ENCODE measurements around the gene KCNMB1.
"Not testable (repeated sequence)": the region's sequence is repeated elsewhere in the genome, so short reads cannot be mapped to it uniquely, and the experiment has no call there.

KCNMB1 gene

GRCh38 chr5:170413897-170414296 is 24.7 kb upstream of the KCNMB1 start:
- no peak for DNase-seq

DNA sequence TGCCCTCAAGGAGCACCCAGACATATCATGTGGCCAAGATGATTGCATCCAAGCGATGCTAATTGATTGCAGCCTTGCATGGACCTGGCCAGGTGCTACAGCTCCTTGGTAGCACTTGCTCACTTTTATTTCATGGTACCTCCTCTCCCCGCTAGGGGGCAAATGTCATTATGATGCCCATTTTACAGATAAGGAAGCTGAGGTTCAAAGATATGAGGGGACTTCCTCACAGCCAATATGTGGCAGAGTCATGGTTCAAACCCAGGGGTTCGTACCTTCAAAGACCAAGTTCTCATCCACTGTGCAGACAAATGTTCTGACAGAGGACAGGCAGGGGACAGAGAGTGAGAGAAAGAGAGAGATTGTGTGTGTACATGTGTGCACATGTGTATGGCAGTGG is 21.9 kb upstream of the KCNMB1 start:
- no peak for DNase-seq

- DNase-seq = no peak
These were observed 21.2 kb upstream of the KCNMB1 start for GRCh38 chr5:170410401-170410800.

- DNase-seq = peak in 1 of 3 donors; percentile 36
These were observed 19.9 kb upstream of the KCNMB1 start for GRCh38 chr5:170408877-170409660.

DNA sequence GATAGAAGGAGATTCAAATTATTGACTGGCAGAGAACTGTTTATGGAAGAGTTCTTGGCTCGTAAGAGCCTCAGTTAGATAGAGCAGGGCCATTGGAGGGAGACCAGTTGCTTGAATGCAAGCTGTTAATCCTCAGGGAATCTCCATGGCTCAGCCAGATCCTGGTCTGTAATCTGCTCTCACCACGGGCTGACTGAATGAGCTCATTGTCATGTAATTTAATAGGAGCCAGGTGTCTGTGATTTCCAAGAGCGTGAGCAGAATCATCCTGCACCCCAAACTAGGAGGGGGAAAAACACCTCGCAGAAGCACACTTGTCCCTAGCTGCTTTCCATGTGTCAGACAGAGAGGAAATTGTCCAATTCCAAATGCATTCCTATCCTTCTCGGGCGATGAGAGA is 19.1 kb upstream of the KCNMB1 start:
- DNase-seq = no peak

DNA sequence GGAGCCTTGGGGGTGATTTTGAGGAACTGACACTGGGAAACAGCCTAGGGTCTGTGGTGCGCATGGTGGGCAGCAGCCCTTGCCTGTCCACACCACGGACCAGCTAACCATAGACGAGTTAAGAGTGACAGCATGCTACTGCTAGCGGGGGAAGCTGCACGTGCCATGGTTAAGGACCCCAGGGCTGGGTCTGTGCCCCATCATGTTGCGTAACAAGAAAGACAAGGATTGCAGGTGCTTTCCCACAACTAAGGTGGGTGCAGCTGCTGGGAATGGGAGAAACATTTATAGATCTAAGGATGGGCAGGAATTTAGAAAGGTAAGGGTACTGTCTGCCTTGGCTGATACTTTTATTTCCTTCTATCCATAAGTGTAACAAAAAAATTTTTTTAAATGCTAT is 17.9 kb upstream of the KCNMB1 start:
- DNase-seq = no peak

DNA sequence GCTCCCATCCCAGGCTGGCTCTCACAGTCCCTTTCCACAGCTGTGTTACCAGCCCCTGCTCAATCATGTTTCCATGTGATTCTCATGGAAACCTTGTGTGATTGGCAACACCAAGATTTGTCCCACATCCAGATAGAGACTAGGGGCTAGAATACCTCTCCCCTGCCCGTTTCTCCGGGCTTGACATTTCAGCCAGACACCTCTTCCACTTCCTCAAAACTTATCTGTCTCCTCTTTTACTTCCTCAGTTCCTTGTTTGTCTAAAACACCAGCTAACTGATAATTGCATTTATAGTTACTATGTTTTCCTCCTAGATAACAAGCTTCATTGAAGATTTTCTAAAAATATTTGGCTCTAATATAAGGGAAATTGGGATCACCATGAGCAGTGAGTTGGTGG is 16.6 kb upstream of the KCNMB1 start:
- peak in 2 of 3 donors; percentile 32 to 35 for DNase-seq

DNA sequence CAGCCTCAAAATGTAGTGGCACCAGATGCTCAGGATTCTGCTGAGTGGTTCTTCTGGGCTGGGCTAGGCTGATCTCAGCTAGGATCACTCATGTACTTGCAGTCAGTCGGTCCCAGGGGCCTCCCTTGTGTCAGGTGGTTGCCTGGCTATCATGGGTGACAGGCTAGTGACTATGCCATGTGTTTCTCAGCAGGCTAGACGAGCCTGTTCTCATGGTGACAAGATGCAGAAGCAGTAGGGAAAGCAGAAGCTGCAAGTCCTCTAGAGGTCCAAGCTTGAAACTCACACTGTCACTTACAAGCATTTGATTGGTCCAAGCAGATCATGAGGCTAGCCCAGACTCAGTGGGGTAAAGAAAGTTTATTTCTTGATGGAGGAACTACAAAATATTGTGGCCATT is 15.2 kb upstream of the KCNMB1 start:
- peak; percentile 78 to 91 (median 84) for DNase-seq

GRCh38 chr5:170403675-170404074 is 14.5 kb upstream of the KCNMB1 start:
- no peak for DNase-seq

GRCh38 chr5:170402508-170402907 is 13.3 kb upstream of the KCNMB1 start:
- DNase-seq = no peak

DNA sequence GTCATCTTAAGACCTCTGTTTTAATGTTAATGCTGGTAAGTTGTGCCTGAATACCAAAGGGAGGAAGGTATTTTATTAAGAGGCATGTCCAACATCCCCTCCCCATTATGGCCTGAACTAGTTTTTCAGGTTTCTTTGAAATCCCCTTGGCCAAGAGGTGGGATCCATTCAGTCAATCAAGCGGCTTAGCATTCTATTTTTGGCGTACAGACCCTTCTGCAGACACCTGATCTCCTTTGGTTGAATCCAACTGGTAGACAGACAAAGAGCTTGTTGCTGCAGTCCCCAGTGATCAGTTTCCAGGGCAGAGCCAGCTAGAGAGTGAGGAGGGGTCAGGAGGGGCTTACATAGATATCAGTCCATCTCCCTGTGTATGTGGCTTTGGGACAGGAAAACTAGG is 7.9 kb upstream of the KCNMB1 start:
- DNase-seq = no peak

GRCh38 chr5:170393958-170394357 is 4.8 kb upstream of the KCNMB1 start:
- DNase-seq = peak; percentile 46 to 66 (median 47)

DNA sequence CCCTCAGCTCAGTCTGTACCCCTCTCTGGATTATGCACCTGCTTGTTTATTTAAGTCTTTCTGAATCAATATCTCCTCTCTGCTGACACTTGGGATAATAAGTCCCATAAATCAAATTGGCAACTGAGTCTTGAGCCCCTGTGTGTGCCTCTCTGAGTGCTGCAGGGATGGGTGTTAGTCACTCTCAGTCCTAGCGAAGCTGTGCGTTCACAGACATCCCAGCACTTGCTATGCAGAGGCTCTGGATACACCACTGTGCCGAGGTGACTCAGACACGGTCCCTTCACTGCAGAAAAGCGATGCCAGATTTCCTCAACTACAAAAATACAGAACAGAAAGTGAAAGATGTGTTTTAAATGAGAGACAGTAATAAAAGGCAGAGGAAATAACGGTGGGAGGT is 4.1 kb upstream of the KCNMB1 start:
- DNase-seq = peak; percentile 85 to 93 (median 90)

DNA sequence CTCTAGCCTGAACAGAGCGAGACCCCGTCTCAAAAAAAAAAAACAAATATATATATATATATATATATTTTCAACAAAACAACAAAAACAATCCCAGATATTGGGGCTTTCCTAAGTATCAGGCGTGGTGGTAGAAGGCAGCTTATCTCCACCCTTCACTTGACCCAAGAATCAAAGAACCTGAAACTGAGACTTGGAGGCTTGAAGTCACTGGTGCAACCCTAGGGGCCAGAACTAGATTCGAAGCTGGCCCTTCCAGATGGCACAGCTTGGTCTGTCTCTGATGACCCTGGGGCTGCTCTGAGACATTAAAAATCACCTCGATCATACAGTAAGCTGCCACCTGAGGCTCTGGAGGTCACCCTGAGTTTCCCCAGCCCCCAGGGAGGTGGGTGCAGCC is 1.3 kb upstream of the KCNMB1 start:
- no peak for DNase-seq

DNA sequence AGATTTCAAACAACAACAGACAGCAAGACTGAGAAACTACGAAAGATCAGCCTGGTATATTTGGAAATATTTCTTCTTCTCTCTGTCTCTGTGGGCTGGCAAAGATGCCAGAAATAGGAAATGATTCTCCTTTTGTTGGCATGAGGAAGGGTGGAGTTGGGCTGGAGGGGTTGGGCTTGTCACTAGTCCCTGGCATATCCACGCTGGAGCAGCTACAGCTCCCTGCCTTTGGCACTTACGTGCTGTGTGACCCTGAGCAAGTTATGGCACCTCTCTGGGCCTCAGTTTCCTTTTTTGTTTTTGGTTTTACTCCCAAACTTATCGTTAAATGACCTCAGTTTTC is 354 bp upstream of the KCNMB1 start:
- DNase-seq = peak; percentile 69 to 73 (median 71)

- DNase-seq = no peak
These were observed 1.2 kb downstream of the KCNMB1 start for GRCh38 chr5:170387775-170388639.

DNA sequence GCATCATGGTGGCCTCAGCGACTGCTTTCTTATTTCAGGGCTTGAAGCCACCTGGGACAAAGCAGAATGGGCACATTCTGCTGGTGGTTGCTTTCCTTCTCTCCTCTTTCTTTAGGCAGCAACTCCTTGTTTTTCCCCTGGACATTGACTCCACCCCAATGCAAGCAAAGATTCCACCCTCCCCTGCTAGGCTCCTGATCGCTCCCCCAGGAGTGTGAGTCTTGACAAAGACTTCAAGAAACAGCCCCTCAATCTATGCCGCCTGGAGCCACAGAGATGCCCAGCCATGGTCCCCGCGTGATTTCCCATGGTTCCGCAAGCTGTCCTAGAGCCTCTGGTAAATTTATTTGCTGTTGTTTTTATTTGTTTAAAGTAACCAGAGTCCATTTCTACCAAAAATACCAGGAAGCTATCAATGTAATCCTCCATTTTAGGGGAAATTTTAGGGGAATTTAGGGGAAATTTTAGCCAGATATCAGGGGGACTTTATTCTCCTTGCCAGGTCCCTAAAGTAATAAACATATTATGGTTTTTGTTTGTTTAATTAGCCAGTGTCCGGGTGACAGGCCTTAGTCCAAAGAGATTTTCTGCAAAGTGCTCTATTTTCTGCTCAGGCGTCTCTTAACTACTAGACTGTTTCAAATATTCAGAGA is 2.3 kb downstream of the KCNMB1 start:
- DNase-seq = peak; percentile 55 to 82 (median 71)

- DNase-seq = no peak
These were observed 5.9 kb downstream of the KCNMB1 start for GRCh38 chr5:170383227-170383626.

DNA sequence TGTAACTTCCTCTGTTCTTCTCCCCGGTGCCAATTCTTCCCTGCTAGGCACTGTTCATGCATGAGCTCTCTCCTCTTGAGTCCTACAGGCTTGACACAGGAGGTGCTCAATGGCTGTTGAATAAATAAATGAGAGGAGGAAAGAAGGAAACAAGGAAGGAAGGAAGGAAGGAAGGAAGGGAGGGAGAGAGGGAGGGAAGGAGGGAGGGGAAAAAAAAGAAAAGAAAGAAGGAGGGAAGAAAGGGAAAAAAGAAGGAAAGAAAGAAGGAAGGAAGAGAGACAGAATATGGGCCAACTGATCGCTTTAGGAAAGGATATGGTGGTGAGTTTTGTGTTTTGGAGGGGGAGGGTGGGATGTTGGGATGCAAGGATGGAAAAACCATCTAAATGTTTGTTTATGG is 6.4 kb downstream of the KCNMB1 start:
- no peak for DNase-seq

- DNase-seq = no peak
These were observed 8.7 kb downstream of the KCNMB1 start for GRCh38 chr5:170380361-170380951.

GRCh38 chr5:170378740-170379139 is 10.4 kb downstream of the KCNMB1 start:
- DNase-seq = no peak

DNA sequence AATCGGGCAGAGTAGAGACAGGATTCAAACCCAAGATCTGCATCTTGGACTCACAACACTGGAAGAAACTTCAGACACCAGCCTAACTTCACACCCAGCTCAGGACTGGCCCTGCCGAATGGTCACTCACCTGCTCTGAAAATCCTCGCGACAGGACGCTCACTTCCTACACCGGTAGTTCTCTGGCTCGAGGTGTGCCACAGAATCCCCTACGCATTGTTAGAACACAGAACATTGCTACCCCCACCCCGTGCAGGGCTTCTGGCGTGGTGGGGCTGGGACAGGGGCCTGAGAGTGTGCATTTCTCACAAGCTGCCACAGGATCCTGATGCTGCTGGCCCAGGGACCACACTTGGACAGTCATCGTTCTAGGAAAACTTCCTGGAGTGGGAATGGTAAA is 12.1 kb downstream of the KCNMB1 start:
- DNase-seq = no peak

DNA sequence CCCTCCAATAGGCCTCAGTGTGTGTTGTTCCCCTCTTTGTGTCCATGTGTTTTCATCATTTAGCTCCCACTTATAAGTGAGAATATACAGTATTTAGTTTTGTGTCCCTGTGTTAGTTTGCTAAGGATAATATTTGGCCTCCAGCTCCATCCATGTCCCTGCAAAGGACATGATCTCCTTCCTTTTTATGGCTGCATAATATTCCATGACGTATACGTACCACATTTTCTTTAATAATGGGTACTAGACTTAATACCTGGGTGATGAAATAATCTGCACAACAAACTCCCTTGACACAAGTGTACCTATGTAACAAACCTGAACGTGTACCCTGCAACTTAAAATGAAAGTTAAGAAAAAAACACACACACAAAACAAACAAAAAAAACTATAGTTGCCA is 12.6 kb downstream of the KCNMB1 start:
- DNase-seq = not testable (repeated sequence)
